ENCODE measurements around the gene MORN1. TPM values are rescaled to one million over a fixed set of nuclear protein-coding genes. Genes with fewer than 3 reads are reported as not detected.

Gene MORN1
- total and polyA plus RNA-seq, 4 donors: 5.2 to 23.9 (median 13.9) TPM

DNA sequence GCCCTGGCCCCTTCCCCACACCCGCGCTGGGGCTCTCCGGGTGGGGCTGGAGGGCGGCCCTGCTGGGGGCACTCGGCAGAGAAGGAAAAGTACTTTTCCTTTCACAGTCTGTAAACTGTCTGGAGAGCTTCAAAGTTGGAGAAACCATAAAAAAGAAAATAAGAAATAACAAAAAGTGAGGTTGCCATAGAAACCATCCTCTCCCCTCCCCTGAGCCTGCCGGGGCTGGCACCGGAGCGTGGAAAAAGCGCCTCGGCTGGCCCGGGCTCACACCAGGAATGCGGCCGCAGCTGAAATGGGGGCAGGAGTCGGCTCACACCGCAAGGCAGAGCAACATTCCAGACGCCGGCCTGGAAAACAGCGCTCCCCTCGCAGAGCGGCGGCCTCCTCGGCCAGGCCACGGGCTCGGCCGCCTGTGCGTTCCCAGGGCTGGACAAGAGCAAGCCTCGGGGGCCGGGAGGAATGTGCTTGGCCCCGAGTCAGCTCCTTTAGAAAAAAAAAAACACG is 69.2 kb downstream of the MORN1 start:
- peak; percentile 39 for ATAC-seq (ENCODE audit: insufficient read depth, low FRiP score)
- H3K36me3 ChIP-seq (ENCODE audit: control insufficient read depth in 4 of 4, insufficient read depth in 4 of 4, low read length in 4 of 4): no peaks in the 10 kb centered on the region
- DNase-seq: peak; percentile 94 to 96 (median 95)
- WGBS, 2 donors: 20 to 29% methylated on average over 30 of the region's 30 CpGs
- H3K27me3 ChIP-seq (ENCODE audit: control insufficient read depth in 3 of 3, insufficient read depth in 3 of 3, low read length in 2 of 3): no peaks in the 10 kb centered on the region
- peaks cover 0 to 2% (median 0%) of the 10 kb centered on the region in 4 donors for H3K9me3 ChIP-seq (ENCODE audit: control insufficient read depth in 4 of 4, insufficient read depth in 3 of 4, low read length in 3 of 4)
- H3K4me1 ChIP-seq (ENCODE audit: control insufficient read depth in 5 of 5, insufficient read depth in 5 of 5, low read length in 5 of 5): peaks cover 0 to 55% (median 10%) of the 10 kb centered on the region in 5 donors
- H3K4me3 ChIP-seq: no peak overlapping the region
- peak overlapping the region; percentile 73 to 82 for H3K9ac ChIP-seq (ENCODE audit: insufficient read depth in 1 of 2, low read length in 2 of 2)
- peak overlapping the region; percentile 7 to 63 for H3K27ac ChIP-seq (ENCODE audit: low read depth in 1 of 2, low read length in 1 of 2)
- TF ChIP-seq, protein P1, sequence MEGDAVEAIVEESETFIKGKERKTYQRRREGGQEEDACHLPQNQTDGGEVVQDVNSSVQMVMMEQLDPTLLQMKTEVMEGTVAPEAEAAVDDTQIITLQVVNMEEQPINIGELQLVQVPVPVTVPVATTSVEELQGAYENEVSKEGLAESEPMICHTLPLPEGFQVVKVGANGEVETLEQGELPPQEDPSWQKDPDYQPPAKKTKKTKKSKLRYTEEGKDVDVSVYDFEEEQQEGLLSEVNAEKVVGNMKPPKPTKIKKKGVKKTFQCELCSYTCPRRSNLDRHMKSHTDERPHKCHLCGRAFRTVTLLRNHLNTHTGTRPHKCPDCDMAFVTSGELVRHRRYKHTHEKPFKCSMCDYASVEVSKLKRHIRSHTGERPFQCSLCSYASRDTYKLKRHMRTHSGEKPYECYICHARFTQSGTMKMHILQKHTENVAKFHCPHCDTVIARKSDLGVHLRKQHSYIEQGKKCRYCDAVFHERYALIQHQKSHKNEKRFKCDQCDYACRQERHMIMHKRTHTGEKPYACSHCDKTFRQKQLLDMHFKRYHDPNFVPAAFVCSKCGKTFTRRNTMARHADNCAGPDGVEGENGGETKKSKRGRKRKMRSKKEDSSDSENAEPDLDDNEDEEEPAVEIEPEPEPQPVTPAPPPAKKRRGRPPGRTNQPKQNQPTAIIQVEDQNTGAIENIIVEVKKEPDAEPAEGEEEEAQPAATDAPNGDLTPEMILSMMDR (IDR thresholded peaks at IDR 0.05; ENCODE audit: control extremely low read depth, extremely low read depth): no peak

DNA sequence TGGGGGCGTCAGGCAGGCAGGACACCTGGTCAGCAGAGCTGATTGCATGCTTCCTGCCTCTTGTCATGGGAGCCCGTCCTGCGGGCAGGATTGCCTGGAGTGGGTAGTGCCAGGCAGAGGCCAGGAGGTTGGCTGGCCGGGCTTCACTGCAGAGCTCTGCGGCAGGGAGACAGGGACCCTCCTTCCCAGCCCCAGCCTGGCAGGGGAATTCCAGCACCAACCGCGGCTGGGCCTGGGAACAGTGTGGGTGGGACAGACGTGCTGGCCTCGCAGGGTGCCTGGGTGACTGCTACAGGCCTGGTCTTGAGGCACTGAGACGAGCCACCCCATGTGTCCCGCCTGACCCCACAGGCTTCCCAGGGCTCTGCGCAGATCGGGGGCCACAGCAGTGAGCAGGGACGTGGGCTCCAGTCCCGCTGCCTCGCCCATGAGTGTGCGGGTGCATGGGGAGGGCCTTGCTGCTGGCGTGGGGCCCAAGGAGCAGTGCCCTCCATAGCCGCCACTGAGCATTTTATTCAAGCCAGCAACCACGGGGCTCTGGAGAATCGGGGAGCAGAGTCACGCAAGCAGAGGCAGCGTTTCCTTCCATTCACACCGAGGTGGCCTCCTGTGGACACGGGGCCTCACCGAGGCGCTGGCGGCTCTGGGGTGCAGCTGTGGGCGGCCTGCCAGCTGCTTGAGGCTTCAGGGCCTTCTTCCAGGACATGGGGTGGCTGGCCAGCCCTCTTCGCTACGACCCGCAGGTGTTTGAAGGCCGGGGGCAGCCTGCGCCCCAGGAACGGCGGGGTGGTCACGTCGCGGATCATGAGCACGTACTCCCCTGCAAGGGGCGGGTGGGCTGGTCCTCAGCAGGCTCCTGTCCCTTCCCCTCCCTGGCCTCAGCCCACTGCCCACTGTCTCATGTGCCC is 70.3 kb downstream of the MORN1 start:
- H3K9ac ChIP-seq (ENCODE audit: insufficient read depth in 1 of 2, low read length in 2 of 2): peak overlapping the region in 1 of 2 donors; percentile 73
- H3K9me3 ChIP-seq (ENCODE audit: control insufficient read depth in 4 of 4, insufficient read depth in 3 of 4, low read length in 3 of 4): peaks cover 0 to 2% (median 0%) of the 10 kb centered on the region in 4 donors
- H3K4me3 ChIP-seq: no peak overlapping the region
- ATAC-seq (ENCODE audit: insufficient read depth, low FRiP score) (no peak), DNase-seq (no peak)
- peak overlapping the region in 1 of 2 donors; percentile 28 for H3K27ac ChIP-seq (ENCODE audit: low read depth in 1 of 2, low read length in 1 of 2)
- no peaks in the 10 kb centered on the region for H3K27me3 ChIP-seq (ENCODE audit: control insufficient read depth in 3 of 3, insufficient read depth in 3 of 3, low read length in 2 of 3)
- TF ChIP-seq, protein P1 (IDR thresholded peaks at IDR 0.05; ENCODE audit: control extremely low read depth, extremely low read depth): no peak
- peaks cover 0 to 66% (median 10%) of the 10 kb centered on the region in 5 donors for H3K4me1 ChIP-seq (ENCODE audit: control insufficient read depth in 5 of 5, insufficient read depth in 5 of 5, low read length in 5 of 5)
- 72 to 79% methylated on average over 40 to 41 of the region's 41 CpGs for WGBS, 2 donors
- no peaks in the 10 kb centered on the region for H3K36me3 ChIP-seq (ENCODE audit: control insufficient read depth in 4 of 4, insufficient read depth in 4 of 4, low read length in 4 of 4)

DNA sequence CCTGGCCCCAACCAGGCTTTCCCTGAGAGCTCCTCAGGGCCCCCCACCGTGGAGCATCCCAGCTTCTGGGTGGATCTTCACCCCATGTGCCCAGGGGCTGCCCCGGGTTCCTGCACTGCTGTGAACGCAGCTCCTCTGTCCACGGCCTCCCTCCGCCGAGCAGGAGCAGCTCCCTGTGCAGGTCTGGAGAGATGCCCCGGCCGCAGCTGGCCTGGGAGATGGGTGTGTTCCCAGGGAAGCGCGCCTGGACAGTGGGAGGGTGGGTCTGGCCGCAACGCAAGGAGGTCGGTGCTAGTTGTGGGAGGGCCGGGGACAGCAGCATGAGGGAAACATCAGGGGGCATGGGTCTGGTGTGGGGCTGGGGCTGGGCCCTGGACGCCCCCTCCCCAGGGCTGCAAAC is 71.3 kb downstream of the MORN1 start:
- H3K9me3 ChIP-seq (ENCODE audit: control insufficient read depth in 4 of 4, insufficient read depth in 3 of 4, low read length in 3 of 4): peaks cover 0 to 2% (median 0%) of the 10 kb centered on the region in 4 donors
- no peak overlapping the region for H3K27ac ChIP-seq (ENCODE audit: low read depth in 1 of 2, low read length in 1 of 2)
- WGBS, 2 donors: 86 to 96% methylated on average over 15 of the region's 15 CpGs
- TF ChIP-seq, protein P1 (IDR thresholded peaks at IDR 0.05; ENCODE audit: control extremely low read depth, extremely low read depth): no peak
- no peak for ATAC-seq (ENCODE audit: insufficient read depth, low FRiP score)
- H3K27me3 ChIP-seq (ENCODE audit: control insufficient read depth in 3 of 3, insufficient read depth in 3 of 3, low read length in 2 of 3): no peaks in the 10 kb centered on the region
- no peak for DNase-seq
- H3K4me1 ChIP-seq (ENCODE audit: control insufficient read depth in 5 of 5, insufficient read depth in 5 of 5, low read length in 5 of 5): peaks cover 0 to 74% (median 13%) of the 10 kb centered on the region in 5 donors
- no peak overlapping the region for H3K9ac ChIP-seq (ENCODE audit: insufficient read depth in 1 of 2, low read length in 2 of 2)
- H3K4me3 ChIP-seq: no peak overlapping the region
- H3K36me3 ChIP-seq (ENCODE audit: control insufficient read depth in 4 of 4, insufficient read depth in 4 of 4, low read length in 4 of 4): no peaks in the 10 kb centered on the region
